DND-41 (cell line): Measurements from ENCODE around the gene CABP1.
A peak's percentile ranks its signal among the peaks of the same experiment; 100 is the strongest.

Experiments used
- EZH2 ChIP-seq: IDR thresholded peaks from 3 replicates; pipeline ENCODE4 v1.6.1; 2012; ENCODE audit warnings: borderline replicate concordance, low read depth, mild to moderate bottlenecking, moderate library complexity, low read length, inconsistent platforms; ENCODE audit not compliant: severe bottlenecking
- TF ChIP-seq, protein P1 (sequence below): IDR thresholded peaks from 2 replicates; pipeline ENCODE4 v1.5.1; 2012; ENCODE audit warnings: borderline replicate concordance, low read length, moderate library complexity, mild to moderate bottlenecking; ENCODE audit not compliant: poor library complexity, severe bottlenecking; ENCODE audit errors: extremely low read depth

DNA sequence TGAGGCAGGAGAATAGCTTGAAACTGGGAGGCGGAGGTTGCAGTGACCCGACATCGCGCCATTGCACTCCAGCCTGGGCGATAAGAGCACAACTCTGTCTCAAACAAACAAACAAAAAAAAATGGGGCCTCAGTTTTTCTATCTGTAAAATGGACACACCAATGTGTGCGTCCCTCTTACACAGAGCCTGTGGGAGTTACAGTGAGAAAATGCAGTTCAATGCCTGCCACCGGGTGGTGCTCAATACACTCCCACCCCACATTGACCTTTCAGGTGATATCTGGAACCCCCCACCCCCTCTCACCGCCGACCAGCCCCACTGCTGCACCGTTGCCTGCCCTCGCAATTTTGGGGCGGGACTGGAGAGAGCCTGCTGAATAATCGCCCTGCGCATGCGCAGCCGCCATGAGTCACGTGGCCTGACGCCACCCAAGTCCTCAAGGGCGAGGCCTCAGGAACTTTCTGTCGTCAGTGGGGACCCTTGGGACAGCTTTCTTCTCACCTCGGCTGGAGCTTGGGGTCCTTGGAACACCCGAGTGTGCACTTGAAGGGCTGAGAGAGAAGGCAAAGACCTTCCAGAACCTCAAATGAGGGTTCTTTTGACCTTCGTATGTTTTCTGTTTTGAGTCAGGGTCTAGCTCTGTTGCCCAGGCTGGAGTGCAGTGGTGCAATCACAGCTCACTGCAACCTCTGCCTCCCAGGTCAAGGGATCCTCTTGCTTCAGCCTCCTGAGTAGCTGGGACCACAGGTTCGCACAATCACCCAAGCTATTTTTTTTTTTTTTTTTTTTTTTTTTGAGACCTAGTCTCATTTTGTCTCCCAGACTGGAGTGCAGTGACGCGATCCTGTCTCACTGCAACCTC is 14.6 kb upstream of the CABP1 start:
- TF ChIP-seq, protein P1, sequence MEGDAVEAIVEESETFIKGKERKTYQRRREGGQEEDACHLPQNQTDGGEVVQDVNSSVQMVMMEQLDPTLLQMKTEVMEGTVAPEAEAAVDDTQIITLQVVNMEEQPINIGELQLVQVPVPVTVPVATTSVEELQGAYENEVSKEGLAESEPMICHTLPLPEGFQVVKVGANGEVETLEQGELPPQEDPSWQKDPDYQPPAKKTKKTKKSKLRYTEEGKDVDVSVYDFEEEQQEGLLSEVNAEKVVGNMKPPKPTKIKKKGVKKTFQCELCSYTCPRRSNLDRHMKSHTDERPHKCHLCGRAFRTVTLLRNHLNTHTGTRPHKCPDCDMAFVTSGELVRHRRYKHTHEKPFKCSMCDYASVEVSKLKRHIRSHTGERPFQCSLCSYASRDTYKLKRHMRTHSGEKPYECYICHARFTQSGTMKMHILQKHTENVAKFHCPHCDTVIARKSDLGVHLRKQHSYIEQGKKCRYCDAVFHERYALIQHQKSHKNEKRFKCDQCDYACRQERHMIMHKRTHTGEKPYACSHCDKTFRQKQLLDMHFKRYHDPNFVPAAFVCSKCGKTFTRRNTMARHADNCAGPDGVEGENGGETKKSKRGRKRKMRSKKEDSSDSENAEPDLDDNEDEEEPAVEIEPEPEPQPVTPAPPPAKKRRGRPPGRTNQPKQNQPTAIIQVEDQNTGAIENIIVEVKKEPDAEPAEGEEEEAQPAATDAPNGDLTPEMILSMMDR, result peak; percentile 53
- TF ChIP-seq EZH2, result no peak
